Activated CD8-positive, alpha-beta memory T cell treated with anti-CD3 and anti-CD28 coated beads, Interleukin-2, amount 50 U/mL, for 1 hour (primary cell): ENCODE measurements around the gene PIM3.

Experiments used
- DNase-seq: peaks from one replicate; pipeline ENCODE4 v3.0.0-alpha.2; 2020; ENCODE audit errors: extremely low read depth

PIM3 gene

GRCh38 chr22:49928185-49928495 is 32.4 kb upstream of the PIM3 start:
- no peak for DNase-seq

GRCh38 chr22:49928555-49929210 is 31.9 kb upstream of the PIM3 start:
- DNase-seq = no peak

GRCh38 chr22:49929211-49929979 is 31.2 kb upstream of the PIM3 start:
- DNase-seq = no peak

GRCh38 chr22:49929994-49930575 is 30.5 kb upstream of the PIM3 start:
- DNase-seq = no peak

- DNase-seq = no peak
Measured at GRCh38 chr22:49930596-49931412, 29.8 kb upstream of the PIM3 start.

GRCh38 chr22:49933236-49934159 is 27.1 kb upstream of the PIM3 start:
- DNase-seq = no peak

- no peak for DNase-seq
Measured at GRCh38 chr22:49934160-49934890, 26.2 kb upstream of the PIM3 start.

- peak; percentile 61 for DNase-seq
Measured at GRCh38 chr22:49934891-49935557, 25.5 kb upstream of the PIM3 start.

- DNase-seq = no peak
Measured at GRCh38 chr22:49935561-49935960, 25.0 kb upstream of the PIM3 start.

GRCh38 chr22:49936018-49936972 is 24.3 kb upstream of the PIM3 start:
- DNase-seq = peak; percentile 80

GRCh38 chr22:49936973-49937757 is 23.4 kb upstream of the PIM3 start:
- DNase-seq = no peak

GRCh38 chr22:49937758-49938564 is 22.6 kb upstream of the PIM3 start:
- no peak for DNase-seq

- no peak for DNase-seq
Measured at GRCh38 chr22:49938565-49939136, 21.9 kb upstream of the PIM3 start.

- no peak for DNase-seq
Measured at GRCh38 chr22:49941507-49942316, 18.9 kb upstream of the PIM3 start.

- DNase-seq = no peak
Measured at GRCh38 chr22:49942565-49943404, 17.8 kb upstream of the PIM3 start.
